Left kidney (tissue), 2 donors: Measurements from ENCODE around the gene ARHGEF4. TPM values are rescaled to one million over a fixed set of nuclear protein-coding genes. Genes with fewer than 3 reads are reported as not detected.
A peak's percentile ranks its signal among the peaks of the same experiment; 100 is the strongest.

Source experiments
- DNase-seq: peaks from one replicate; pipeline ENCODE4 v3.0.0-alpha.2; 2013
- polyA plus RNA-seq: library from polyadenylated mRNA; unstranded; fragments of 120-200 nt; gene quantifications from one replicate; pipeline ENCODE4 v1.2.1, GENCODE V29; 2013; ENCODE audit not compliant: insufficient read length

The ARHGEF4 gene
- polyA plus RNA-seq, 1 donor = 6.6 TPM

- DNase-seq = no peak
These were observed 80.4 kb downstream of the ARHGEF4 start for GRCh38 chr2:130917006-130917688.

- no peak for DNase-seq
These were observed 81.7 kb downstream of the ARHGEF4 start for GRCh38 chr2:130918393-130918792.

GRCh38 chr2:130920415-130921163, 83.9 kb downstream of the ARHGEF4 start:
- DNase-seq = peak; percentile 75

- DNase-seq = no peak
These were observed 84.4 kb downstream of the ARHGEF4 start for GRCh38 chr2:130921164-130921476.

DNA sequence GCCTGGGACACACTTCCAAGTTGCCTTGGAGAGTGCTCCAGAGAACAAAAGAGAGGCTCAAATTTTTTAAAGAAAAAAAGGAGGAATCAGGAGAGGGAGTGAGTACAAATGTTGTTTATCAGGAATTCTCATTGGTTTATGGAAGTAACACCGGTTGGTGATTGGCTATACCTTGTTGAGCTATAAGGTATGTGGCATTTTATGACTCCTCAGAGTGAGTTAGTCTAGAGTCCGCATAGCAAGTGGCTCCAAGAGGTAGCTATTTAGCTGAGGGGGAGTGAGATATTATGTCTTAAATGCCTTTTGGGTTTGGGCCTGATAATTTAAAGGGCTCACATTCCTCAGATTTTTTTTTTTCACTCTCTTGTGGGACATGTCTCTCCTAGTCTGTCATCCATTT, 85.7 kb downstream of the ARHGEF4 start:
- DNase-seq = no peak

DNA sequence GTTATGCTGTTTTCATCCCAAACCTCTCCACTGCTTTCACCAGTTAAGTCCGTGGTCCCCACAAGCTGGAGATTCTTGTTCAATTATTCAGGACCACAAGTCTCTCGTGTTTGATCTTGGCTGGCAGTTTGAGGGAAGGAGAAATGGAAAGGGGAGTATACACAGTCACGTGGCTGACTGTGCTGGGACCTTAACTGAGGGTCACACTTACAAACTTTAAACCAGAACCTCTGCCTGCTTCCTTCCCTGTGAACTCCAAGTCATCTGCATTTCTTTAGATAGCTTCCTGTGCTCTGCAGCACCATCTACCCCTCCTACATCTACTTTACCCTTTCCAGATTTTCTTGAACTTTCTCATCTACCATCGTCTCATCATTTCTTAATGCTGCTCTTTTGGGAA, 91.7 kb downstream of the ARHGEF4 start:
- no peak for DNase-seq

GRCh38 chr2:130930740-130931659, 94.3 kb downstream of the ARHGEF4 start:
- no peak for DNase-seq

- DNase-seq = no peak
These were observed 96.8 kb downstream of the ARHGEF4 start for GRCh38 chr2:130933501-130933900.

- no peak for DNase-seq
These were observed 99.7 kb downstream of the ARHGEF4 start for GRCh38 chr2:130936451-130936850.

GRCh38 chr2:130947967-130948366, 111.3 kb downstream of the ARHGEF4 start:
- DNase-seq = no peak

DNA sequence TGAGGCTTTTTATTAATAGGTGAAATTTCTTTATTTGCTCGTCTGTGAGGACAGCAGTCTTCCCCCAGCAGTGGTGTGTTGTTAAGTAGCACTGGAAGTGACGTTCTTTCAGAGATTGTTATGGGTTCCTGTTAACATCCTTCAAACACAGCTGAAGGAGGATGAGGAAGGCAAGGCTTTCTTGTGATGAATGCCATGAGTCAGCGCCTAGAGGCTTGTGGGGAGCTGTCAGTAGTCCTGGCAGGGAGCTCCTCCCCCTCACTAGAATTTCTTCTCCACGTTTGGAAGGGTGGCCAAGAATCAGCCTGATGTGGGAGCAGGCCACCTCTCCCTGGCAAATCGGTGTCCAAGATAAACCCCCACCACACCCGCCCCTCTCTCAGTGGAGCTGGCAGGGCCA, 113.2 kb downstream of the ARHGEF4 start:
- DNase-seq = no peak

GRCh38 chr2:130951018-130951417, 114.3 kb downstream of the ARHGEF4 start:
- no peak for DNase-seq

DNA sequence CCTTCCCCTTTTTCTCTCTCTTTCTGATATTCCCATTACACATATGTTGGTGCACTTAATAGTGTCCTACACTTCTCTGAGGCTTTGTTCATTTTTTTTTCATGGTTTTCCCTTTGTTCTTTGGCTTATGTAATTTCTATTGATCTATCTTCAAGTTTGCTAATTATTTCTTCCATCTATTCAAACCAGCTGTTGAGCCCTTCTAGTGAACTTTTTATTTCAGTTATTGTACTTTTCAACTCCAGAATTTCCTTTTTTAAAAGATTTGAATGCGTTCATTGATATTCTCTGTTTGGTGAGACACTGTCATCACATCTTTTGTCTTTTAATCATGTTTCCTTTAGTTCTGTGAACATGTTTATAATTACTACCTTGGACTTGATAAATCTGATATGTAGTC, 118.2 kb downstream of the ARHGEF4 start:
- DNase-seq = no peak

GRCh38 chr2:130957915-130958314, 121.2 kb downstream of the ARHGEF4 start:
- no peak for DNase-seq

DNA sequence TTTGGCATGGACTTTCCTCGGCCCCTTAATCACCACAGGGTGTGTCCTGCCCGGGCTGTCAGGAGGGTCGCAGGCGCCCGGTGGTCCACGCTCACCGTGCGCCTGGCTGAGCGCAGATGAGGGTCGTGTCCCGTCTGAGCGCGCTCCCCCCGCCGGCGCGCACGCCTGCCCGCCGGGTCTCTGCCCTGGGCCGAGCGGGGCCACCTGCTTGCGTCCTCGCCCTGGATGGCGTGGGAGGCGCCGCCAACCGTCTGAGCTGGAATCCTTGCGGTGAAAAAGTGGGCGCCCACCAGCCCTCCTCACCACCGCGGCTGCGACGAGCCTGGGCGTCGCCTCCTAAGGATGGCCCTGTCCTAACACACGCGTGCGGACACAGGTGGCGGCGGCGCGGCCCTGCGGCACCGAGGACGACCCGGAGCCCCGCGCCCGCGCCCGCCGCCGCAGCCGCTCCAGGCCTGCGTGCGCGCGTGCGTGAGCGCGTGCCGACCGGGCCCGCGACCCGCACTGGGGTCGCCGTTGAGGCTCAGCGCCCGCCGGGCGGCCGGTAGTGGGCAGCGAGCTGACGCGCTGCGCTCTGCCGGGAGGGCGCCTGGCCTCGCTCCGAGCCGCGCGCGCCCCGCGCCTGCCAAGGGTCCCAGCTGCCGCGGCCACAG, 126.6 kb downstream of the ARHGEF4 start:
- no peak for DNase-seq

- DNase-seq = no peak
These were observed 127.4 kb downstream of the ARHGEF4 start for GRCh38 chr2:130963849-130964793.

GRCh38 chr2:130964931-130965330, 128.2 kb downstream of the ARHGEF4 start:
- no peak for DNase-seq

GRCh38 chr2:130966149-130966774, 129.5 kb downstream of the ARHGEF4 start:
- no peak for DNase-seq

- DNase-seq = no peak
These were observed 130.2 kb downstream of the ARHGEF4 start for GRCh38 chr2:130966775-130967490.

GRCh38 chr2:130972410-130972809, 135.7 kb downstream of the ARHGEF4 start:
- DNase-seq = no peak
